GM12801 (cell line): Measurements from ENCODE around the gene ARHGAP25.

Experiments used
- TF ChIP-seq, protein P1 (sequence below): IDR thresholded peaks from one replicate; pipeline ENCODE4 v1.5.1; 2011; ENCODE audit warnings: control low read depth; ENCODE audit not compliant: insufficient read length; ENCODE audit errors: extremely low read depth

The ARHGAP25 gene

DNA sequence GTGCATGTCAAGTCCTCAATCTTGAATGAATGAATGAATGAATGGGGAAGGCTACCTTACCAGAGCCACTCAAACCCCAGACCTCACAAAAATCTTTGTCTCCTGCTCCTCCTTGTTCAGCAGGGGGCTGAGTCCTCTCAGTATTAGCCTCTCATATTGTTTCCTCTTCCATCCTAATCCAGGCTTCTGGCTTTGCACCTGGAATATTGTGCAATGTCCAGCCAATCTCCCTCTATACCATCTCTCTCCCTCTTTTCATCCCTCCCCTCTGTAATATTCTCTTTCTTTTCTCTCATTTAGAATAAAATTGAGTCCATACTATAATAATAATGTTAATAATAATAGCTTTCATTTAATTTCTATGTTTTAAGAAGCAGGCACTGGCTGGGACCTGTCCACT lies 34.3 kb downstream of the ARHGAP25 start:
- TF ChIP-seq, protein P1, sequence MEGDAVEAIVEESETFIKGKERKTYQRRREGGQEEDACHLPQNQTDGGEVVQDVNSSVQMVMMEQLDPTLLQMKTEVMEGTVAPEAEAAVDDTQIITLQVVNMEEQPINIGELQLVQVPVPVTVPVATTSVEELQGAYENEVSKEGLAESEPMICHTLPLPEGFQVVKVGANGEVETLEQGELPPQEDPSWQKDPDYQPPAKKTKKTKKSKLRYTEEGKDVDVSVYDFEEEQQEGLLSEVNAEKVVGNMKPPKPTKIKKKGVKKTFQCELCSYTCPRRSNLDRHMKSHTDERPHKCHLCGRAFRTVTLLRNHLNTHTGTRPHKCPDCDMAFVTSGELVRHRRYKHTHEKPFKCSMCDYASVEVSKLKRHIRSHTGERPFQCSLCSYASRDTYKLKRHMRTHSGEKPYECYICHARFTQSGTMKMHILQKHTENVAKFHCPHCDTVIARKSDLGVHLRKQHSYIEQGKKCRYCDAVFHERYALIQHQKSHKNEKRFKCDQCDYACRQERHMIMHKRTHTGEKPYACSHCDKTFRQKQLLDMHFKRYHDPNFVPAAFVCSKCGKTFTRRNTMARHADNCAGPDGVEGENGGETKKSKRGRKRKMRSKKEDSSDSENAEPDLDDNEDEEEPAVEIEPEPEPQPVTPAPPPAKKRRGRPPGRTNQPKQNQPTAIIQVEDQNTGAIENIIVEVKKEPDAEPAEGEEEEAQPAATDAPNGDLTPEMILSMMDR = no peak

DNA sequence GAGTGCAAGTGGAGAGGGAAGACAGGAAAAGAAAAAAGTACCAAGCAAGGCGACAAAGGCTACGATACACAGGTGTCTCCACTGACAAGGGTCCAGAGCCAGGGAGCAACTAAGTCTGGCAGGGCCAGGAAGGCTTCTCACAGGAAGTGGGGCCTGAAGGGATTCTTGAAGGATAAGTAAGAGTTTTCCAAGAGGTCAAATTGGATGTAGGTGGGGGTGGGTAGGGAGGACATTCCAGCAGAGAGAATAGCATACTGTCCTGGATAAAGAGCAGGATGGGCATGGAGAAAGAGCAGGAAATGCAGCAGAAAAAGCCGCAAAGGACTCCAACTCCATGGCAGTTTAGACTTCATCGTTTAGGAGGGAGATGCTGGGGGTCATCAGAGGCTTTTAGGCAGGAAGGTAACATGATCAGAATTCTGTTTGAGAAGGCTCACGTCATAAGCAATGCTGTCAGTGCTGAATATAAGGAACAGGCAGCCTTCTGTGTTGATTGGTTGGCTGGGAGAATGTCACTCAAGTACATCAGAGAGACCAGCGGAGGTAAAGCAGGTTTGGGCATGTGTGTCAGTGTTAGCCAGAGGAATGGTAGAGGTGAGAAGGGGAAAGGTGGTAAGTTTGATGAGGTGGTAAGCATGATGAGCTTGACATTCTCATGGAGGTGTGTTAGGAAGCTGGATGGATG lies 35.1 kb downstream of the ARHGAP25 start:
- TF ChIP-seq, protein P1 = no peak

DNA sequence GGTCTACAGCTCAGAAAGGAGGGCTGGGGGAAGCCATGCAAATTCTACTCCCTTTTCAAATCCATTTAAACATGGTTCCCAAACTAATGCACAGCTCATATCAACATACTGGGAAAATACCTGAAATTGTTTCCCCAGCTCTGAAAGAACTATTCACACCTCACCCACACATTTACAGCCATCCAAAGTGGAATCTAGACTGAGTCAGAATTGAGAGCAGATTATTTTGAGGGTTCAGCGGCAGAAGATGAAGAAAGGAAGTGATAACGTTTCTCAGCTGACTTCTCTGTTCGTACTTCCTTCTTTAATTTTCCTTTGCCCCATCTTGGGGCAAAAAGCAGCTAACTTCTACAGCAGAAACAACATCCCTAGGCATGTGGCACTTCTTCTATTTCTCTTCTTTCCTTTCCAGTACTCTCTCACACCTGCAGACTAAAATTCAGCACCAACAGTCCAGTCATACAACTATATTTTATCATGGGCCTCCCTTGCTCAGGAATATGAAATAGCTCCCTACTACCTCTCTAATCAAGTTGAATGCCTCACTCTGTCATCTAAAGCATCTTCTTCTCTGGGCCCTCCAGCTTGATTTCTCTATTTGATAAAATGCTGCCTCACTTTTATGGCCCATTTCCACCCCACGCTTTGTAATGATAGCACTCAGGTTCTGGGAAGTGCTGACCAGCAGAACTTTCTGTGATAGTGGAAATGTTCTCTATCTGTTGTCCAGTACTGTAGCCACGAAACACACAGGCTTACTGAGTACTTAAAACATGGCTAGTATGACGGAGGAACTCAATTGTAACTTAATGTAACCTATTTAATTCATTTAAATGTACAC lies 35.9 kb downstream of the ARHGAP25 start:
- TF ChIP-seq, protein P1 = no peak

DNA sequence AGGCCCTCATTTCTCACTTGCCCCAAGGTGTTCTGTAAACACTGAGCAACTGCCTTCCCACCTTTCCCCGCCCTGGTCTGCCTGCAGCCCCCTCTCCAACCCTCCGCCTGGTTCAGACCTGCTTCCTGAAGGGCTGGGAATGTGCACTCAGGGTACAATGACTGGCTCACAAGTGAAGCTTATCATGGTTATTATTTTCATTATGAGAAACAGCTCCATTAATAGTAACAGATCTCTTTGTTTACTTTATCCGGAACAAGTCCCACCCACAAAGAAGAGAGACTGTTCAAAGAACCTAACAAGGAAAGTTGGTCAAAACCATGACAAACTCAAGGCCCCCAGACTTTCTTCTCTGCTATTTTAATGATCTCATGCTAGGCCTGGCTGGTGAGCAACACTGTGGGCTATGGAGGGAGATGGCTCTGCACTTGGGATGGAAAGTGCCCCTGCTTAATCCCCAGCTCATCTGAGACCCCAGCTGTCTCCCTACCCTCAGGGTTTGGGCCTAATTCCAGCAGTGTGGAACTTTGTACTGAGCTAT lies 36.7 kb downstream of the ARHGAP25 start:
- TF ChIP-seq, protein P1 = no peak

DNA sequence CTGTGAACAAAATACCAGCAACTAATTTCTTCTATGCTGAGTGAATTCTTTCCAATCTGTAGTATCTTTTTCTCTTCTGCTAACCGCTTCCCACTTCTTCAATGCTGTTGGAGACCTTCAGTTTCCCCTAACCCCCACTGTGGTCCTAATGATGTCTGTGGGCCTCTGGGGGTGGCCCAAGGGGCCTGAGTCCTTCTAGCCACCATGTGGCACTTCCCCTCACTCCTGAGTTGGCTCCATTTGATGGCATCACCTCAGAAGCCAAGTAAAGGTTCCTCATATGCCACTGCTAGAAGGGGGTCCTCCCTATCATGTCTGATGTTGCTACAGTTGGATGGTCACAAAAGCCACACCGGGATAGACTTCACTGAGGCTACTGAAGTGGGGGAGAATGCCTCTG lies 37.5 kb downstream of the ARHGAP25 start:
- TF ChIP-seq, protein P1 = no peak

DNA sequence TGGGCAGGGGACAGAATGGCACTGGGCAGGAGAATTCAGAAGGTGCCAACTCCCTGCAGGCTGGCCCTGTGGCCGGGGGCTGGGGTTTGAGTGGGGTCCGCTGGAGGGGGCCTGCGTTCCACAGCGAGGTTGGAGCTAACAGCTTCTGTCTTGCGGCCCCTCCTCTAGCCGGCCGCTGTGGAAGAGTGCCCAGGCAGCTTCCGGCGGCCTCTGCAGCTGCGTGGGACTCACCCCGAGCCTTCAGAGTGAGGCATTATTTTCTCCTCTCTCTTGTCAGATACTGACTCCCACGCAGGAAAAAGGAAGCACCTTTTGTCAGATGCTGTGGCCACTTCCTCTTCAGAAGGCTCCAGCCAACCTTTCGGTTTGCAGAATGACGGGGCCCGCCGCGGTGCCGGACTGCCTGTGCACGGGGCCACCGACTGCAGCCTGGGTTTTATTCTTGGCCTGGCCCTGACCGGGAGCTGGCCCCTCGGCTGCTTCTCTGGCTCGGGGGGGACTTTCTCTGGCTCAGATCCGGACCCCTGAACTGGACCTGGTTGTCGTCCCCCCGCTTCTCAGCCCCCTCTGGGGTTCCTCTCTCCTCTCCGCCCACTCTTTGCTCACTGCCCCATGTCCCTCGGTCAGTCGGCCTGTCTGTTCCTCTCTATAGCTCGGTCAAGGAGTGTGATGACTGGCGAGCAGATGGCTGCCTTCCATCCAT lies 40.1 kb downstream of the ARHGAP25 start:
- TF ChIP-seq, protein P1 = no peak

DNA sequence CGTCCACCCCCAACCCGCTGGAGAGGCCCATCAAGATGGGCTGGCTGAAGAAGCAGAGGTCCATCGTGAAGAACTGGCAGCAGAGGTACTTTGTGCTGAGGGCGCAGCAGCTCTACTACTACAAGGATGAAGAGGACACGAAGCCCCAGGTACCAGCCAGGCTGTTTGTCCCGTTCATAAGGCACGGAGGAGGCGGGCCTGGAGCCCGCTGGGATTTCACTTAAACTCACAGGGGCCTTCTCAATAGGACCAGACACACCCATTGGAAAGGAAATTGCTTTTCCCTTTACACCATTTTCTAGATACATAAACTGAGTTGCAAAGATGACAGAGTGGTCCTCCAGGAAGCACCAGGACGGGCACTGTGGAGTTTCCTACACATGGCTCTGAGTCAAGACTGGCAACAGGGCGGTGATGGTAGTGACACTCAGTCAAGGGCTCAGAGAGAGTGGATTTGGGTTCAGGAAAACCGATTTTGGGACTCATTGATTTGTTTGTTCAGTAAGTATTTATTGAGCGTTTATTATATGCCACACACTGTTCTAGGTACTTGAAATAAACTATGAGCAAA lies 40.7 kb downstream of the ARHGAP25 start:
- TF ChIP-seq, protein P1 = no peak
